ENCODE data around the gene SSMEM1.
A peak's percentile ranks its signal among the peaks of the same experiment; 100 is the strongest.

Gene SSMEM1

DNA sequence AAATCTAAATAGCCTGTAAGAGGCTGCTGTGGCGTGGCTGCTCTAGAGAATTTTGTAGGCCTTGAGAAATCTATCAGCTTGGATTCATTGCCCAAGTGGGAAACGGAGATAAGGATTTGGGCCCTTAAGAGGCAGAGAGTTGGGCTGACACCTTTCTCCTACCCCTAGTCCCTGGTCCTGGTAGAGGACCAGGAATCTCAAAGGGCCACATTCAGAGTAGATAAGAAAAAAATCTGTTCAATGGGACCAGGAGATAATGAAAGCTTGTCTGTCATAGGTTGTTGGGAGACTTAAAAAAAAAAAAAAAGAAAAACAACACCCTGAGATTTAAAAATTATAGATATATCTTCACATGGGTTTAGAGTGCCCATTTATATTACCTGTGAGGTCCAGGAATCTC is 20.3 kb upstream of the SSMEM1 start:
- Histone ChIP-seq H3K9me3 (ENCODE audit: control insufficient read depth in 2 of 2, low read length in 2 of 2) (no peaks in the 10 kb centered on the region), H3K4me1 (ENCODE audit: control insufficient read depth, insufficient read depth, low read length) (no peaks in the 10 kb centered on the region), H3K36me3 (ENCODE audit: control insufficient read depth in 2 of 2, insufficient read depth in 2 of 2, low read length in 2 of 2) (peaks cover 7 to 27% of the 10 kb centered on the region in 2 donors), H3K9ac (ENCODE audit: low read length in 2 of 2) (no peak overlapping the region), H3K4me3 (ENCODE audit: low read length in 2 of 2) (no peak overlapping the region), H3K27me3 (ENCODE audit: control insufficient read depth in 1 of 2, insufficient read depth in 2 of 2, low read length in 2 of 2) (no peaks in the 10 kb centered on the region), H3K27ac (ENCODE audit: low read length) (no peak overlapping the region)

DNA sequence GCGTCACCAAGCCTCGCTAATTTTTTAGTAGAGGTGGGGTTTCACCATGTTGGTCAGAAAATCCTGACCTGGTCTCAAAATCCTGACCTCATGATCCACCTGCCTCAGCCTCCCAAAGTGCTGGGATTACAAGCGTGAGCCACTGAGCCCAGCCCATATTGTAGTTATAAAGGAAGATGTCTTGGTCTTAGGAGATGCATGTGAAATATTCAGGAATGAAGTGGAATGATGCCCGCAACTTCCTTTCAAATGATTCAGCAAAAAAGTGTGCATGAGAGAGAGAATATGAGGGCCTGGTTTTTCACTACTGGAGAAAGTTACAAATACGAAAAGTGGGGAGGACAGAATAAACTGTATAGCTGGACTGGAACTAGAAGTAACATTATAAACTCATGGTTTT is 18.3 kb upstream of the SSMEM1 start:
- H3K27me3 ChIP-seq (ENCODE audit: control insufficient read depth in 1 of 2, insufficient read depth in 2 of 2, low read length in 2 of 2) = no peaks in the 10 kb centered on the region
- no peak overlapping the region for H3K4me3 ChIP-seq (ENCODE audit: low read length in 2 of 2)
- H3K4me1 ChIP-seq (ENCODE audit: control insufficient read depth, insufficient read depth, low read length) = no peaks in the 10 kb centered on the region
- H3K27ac ChIP-seq (ENCODE audit: low read length) = no peak overlapping the region
- no peaks in the 10 kb centered on the region for H3K9me3 ChIP-seq (ENCODE audit: control insufficient read depth in 2 of 2, low read length in 2 of 2)
- H3K36me3 ChIP-seq (ENCODE audit: control insufficient read depth in 2 of 2, insufficient read depth in 2 of 2, low read length in 2 of 2) = peaks cover 5 to 19% of the 10 kb centered on the region in 2 donors
- no peak overlapping the region for H3K9ac ChIP-seq (ENCODE audit: low read length in 2 of 2)

DNA sequence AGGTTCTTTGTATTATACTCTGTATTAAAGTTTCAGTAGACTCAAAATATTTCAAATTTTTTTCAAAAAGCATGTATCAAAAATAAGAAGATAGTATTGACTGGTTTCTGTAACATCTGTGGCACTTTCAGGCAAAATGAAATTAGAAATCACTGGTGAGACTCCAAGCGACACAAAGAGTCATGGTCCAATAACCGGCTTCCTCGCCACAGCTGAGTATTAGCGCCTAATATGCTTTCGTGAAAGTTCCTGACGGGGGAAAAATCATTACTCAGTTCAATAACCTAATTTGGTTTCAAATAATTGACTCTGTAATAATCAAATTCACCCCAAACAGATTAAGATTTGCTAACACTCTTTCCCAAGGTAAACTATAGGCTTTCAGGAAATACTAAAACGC is 15.9 kb upstream of the SSMEM1 start:
- H3K36me3 ChIP-seq (ENCODE audit: control insufficient read depth in 2 of 2, insufficient read depth in 2 of 2, low read length in 2 of 2) = peaks cover 8 to 16% of the 10 kb centered on the region in 2 donors
- no peaks in the 10 kb centered on the region for H3K4me1 ChIP-seq (ENCODE audit: control insufficient read depth, insufficient read depth, low read length)
- H3K27me3 ChIP-seq (ENCODE audit: control insufficient read depth in 1 of 2, insufficient read depth in 2 of 2, low read length in 2 of 2) = no peaks in the 10 kb centered on the region
- H3K27ac ChIP-seq (ENCODE audit: low read length) = no peak overlapping the region
- H3K4me3 ChIP-seq (ENCODE audit: low read length in 2 of 2) = no peak overlapping the region
- H3K9me3 ChIP-seq (ENCODE audit: control insufficient read depth in 2 of 2, low read length in 2 of 2) = no peaks in the 10 kb centered on the region
- H3K9ac ChIP-seq (ENCODE audit: low read length in 2 of 2) = no peak overlapping the region

DNA sequence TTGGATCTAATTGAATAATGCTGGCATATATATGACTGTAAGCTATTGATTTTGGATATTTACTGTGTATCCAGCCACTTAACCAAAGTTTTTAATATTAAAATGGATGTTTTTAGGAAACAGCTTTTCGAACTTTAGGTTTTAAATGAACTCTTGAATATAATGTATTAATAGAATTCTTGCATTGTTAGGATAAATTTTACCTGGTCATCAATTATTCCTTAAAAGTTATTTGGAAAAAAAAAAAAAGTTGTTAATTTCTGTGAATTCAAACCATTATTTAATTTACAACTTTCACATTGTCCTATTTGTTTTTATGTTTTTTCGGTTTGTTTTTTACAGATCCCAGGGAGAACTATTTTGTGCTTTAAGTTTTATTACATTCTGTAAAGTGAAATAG is 12.3 kb upstream of the SSMEM1 start:
- H3K36me3 ChIP-seq (ENCODE audit: control insufficient read depth in 2 of 2, insufficient read depth in 2 of 2, low read length in 2 of 2) = peaks cover 15% of the 10 kb centered on the region in 2 donors
- H3K9ac ChIP-seq (ENCODE audit: low read length in 2 of 2) = no peak overlapping the region
- H3K9me3 ChIP-seq (ENCODE audit: control insufficient read depth in 2 of 2, low read length in 2 of 2) = no peaks in the 10 kb centered on the region
- no peaks in the 10 kb centered on the region for H3K4me1 ChIP-seq (ENCODE audit: control insufficient read depth, insufficient read depth, low read length)
- H3K4me3 ChIP-seq (ENCODE audit: low read length in 2 of 2) = no peak overlapping the region
- no peak overlapping the region for H3K27ac ChIP-seq (ENCODE audit: low read length)
- no peaks in the 10 kb centered on the region for H3K27me3 ChIP-seq (ENCODE audit: control insufficient read depth in 1 of 2, insufficient read depth in 2 of 2, low read length in 2 of 2)

DNA sequence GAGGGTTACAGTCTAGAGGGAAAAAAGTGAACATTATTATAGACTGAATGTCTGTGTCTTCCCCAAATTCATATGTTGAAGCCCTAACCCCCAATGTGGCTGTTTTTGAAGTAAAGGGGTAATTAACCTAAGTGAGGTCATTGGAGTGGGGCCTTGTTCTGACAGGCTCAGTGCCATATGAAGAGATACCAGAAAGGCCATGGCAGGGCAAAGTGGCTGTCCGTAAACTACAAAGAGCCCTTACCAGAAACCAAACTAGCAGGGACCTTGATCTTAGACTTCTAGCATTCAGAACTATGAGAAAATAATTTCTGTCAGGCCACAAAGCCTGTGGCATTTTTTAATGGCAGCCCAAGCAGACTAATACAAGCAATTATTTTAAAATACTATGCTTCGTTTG is 11.2 kb upstream of the SSMEM1 start:
- H3K27ac ChIP-seq (ENCODE audit: low read length) = no peak overlapping the region
- H3K4me3 ChIP-seq (ENCODE audit: low read length in 2 of 2) = no peak overlapping the region
- H3K27me3 ChIP-seq (ENCODE audit: control insufficient read depth in 1 of 2, insufficient read depth in 2 of 2, low read length in 2 of 2) = no peaks in the 10 kb centered on the region
- H3K9me3 ChIP-seq (ENCODE audit: control insufficient read depth in 2 of 2, low read length in 2 of 2) = no peaks in the 10 kb centered on the region
- H3K9ac ChIP-seq (ENCODE audit: low read length in 2 of 2) = no peak overlapping the region
- H3K36me3 ChIP-seq (ENCODE audit: control insufficient read depth in 2 of 2, insufficient read depth in 2 of 2, low read length in 2 of 2) = peaks cover 15 to 18% of the 10 kb centered on the region in 2 donors
- no peaks in the 10 kb centered on the region for H3K4me1 ChIP-seq (ENCODE audit: control insufficient read depth, insufficient read depth, low read length)

DNA sequence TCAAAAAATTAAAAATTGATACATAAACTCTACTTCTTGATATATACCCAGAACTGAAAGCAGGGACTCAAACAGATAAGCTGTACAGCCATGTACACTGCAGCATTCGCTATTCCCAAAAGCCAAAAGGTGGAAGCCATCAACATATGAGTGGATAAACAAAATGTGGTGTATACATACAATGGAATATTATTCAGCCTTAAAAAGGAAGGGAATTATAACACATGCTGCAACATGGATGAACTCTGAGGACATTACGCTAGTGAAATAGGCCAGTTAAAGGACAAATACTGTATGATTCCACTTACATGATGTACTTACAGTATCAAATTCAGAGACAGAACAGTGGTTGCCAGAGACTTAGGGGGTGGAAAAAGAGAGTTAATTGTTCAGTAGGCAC is 10.6 kb upstream of the SSMEM1 start:
- Histone ChIP-seq H3K27ac (ENCODE audit: low read length) (no peak overlapping the region), H3K36me3 (ENCODE audit: control insufficient read depth in 2 of 2, insufficient read depth in 2 of 2, low read length in 2 of 2) (peaks cover 17% of the 10 kb centered on the region in 2 donors), H3K9me3 (ENCODE audit: control insufficient read depth in 2 of 2, low read length in 2 of 2) (no peaks in the 10 kb centered on the region), H3K9ac (ENCODE audit: low read length in 2 of 2) (no peak overlapping the region), H3K4me1 (ENCODE audit: control insufficient read depth, insufficient read depth, low read length) (no peaks in the 10 kb centered on the region), H3K27me3 (ENCODE audit: control insufficient read depth in 1 of 2, insufficient read depth in 2 of 2, low read length in 2 of 2) (no peaks in the 10 kb centered on the region), H3K4me3 (ENCODE audit: low read length in 2 of 2) (no peak overlapping the region)

DNA sequence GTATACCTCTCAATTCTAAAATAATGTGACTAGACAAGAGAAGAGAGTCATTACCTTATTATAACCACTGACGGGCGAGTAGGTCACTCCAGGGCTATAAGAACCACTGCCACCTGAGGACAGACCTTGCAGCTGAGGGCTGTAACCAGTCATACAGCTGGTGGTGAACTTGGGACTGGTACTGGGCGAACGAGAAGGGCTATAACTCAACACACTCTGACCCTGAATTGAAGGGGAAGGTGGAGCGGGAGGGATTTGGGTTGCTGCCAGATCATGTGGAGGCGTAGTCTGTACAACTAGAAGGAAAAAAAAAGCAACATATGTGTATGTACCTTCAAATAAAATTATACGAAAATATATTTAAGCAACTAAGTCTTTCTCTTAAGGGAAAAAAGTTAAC is 5.9 kb upstream of the SSMEM1 start:
- Histone ChIP-seq H3K36me3 (ENCODE audit: control insufficient read depth in 2 of 2, insufficient read depth in 2 of 2, low read length in 2 of 2) (peaks cover 9 to 23% of the 10 kb centered on the region in 2 donors), H3K4me3 (ENCODE audit: low read length in 2 of 2) (no peak overlapping the region), H3K27ac (ENCODE audit: low read length) (no peak overlapping the region), H3K27me3 (ENCODE audit: control insufficient read depth in 1 of 2, insufficient read depth in 2 of 2, low read length in 2 of 2) (no peaks in the 10 kb centered on the region), H3K4me1 (ENCODE audit: control insufficient read depth, insufficient read depth, low read length) (peaks cover 4% of the 10 kb centered on the region), H3K9me3 (ENCODE audit: control insufficient read depth in 2 of 2, low read length in 2 of 2) (no peaks in the 10 kb centered on the region), H3K9ac (ENCODE audit: low read length in 2 of 2) (no peak overlapping the region)

DNA sequence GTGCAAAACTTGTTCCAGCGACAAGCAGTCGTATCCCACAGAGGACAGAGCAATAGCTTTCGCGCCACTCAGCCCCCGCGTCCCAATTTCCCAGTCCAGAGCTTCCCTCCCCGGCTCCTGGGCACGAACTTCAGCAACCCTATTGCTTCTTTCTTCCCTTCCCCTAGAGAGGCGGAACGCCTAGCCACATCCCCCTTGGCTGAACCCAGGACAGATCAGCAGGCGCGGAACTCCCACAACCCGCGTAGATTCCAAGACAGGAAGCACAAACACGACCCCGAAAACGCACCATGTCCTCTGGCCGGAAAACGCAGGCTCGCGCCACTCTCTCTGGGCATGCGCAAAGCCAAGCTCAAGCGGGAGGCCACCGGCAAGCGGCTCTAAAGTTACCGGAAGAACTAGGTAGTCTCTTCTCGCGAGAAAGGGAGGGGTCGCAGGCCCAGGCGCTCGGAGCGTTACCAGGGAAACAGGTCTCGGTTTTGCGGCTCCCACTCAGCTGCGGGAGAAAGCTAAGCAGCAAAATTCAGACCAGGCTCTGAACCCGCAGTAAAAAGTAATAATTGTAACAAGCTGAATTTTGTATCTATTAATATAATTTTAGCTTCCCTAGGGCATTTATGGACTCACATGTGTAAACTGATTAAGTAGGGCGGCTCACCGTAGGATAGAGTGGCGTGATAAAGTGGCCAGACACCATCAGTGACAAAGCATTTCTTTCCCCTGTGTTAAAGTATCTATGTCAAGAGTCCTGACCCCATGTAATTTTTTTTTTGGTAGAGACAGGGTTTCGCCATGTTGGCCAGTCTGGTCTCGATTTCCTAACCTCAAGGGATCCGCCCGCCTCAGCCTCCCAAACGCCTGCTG is 2.3 kb upstream of the SSMEM1 start, which contains the start of gene TMEM209:
TSS of gene TMEM209 (minus strand) at position 323 of the 864 bp plus-strand sequence. CDS start at position 292, 31 bp downstream.
- Histone ChIP-seq H3K27me3 (ENCODE audit: control insufficient read depth in 1 of 2, insufficient read depth in 2 of 2, low read length in 2 of 2) (no peaks in the 10 kb centered on the region), H3K27ac (ENCODE audit: low read length) (peak within 1 kb of the TSS; percentile 89), H3K9me3 (ENCODE audit: control insufficient read depth in 2 of 2, low read length in 2 of 2) (no peaks in the 10 kb centered on the region), H3K4me3 (ENCODE audit: low read length in 2 of 2) (peak within 1 kb of the TSS; percentile 91 to 96), H3K36me3 (ENCODE audit: control insufficient read depth in 2 of 2, insufficient read depth in 2 of 2, low read length in 2 of 2) (peaks cover 2 to 15% of the 10 kb centered on the region in 2 donors), H3K4me1 (ENCODE audit: control insufficient read depth, insufficient read depth, low read length) (peaks cover 4% of the 10 kb centered on the region), H3K9ac (ENCODE audit: low read length in 2 of 2) (peak within 1 kb of the TSS; percentile 90 to 98)

DNA sequence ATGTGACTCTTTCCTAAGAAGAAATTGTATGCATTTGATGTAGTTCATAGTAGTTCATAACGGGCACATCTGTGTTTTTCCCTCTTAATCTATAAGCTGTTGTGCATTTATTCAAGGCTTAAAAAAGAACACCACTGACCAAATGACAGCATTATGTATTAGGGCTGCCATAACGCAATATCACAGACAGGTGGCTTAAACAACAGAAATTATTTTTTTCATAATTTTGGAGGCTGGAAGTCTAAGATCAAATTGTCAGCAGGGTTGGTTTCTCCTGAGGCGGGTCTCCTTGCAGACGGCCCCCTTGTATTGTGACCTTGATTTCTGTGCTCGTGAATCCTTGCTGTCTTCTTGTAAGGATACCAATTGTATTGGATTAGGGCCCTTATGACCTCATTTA is 627 bp upstream of the SSMEM1 start:
- H3K9ac ChIP-seq (ENCODE audit: low read length in 2 of 2) = no peak overlapping the region
- H3K36me3 ChIP-seq (ENCODE audit: control insufficient read depth in 2 of 2, insufficient read depth in 2 of 2, low read length in 2 of 2) = peaks cover 0 to 8% of the 10 kb centered on the region in 2 donors
- H3K4me1 ChIP-seq (ENCODE audit: control insufficient read depth, insufficient read depth, low read length) = peaks cover 4% of the 10 kb centered on the region
- no peaks in the 10 kb centered on the region for H3K27me3 ChIP-seq (ENCODE audit: control insufficient read depth in 1 of 2, insufficient read depth in 2 of 2, low read length in 2 of 2)
- H3K4me3 ChIP-seq (ENCODE audit: low read length in 2 of 2) = no peak overlapping the region
- H3K27ac ChIP-seq (ENCODE audit: low read length) = no peak overlapping the region
- no peaks in the 10 kb centered on the region for H3K9me3 ChIP-seq (ENCODE audit: control insufficient read depth in 2 of 2, low read length in 2 of 2)

DNA sequence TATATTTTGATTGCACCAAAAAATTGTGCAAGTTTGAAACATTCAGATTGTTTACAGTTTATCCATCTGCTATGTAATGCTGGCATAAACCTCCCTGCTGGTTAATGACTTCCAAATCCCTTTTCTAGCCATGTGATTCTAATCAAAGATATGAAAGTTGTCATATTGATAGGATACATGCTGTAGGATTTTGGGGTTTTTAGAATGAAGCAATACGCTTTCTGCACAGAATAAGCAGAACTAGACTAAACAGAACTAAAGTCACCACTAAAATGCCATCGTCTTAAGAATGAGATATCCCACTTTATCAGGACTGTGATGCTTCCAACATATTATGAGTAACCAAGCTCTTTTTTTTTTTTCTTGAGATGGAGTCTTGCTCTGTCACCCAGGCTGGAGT is 856 bp downstream of the SSMEM1 start:
- H3K4me1 ChIP-seq (ENCODE audit: control insufficient read depth, insufficient read depth, low read length) = peaks cover 4% of the 10 kb centered on the region

More for the DNA sequence above, 856 bp downstream of the SSMEM1 start:
- Histone ChIP-seq H3K36me3 (ENCODE audit: control insufficient read depth in 2 of 2, insufficient read depth in 2 of 2, low read length in 2 of 2) (no peaks in the 10 kb centered on the region), H3K9me3 (ENCODE audit: control insufficient read depth in 2 of 2, low read length in 2 of 2) (no peaks in the 10 kb centered on the region), H3K27me3 (ENCODE audit: control insufficient read depth in 1 of 2, insufficient read depth in 2 of 2, low read length in 2 of 2) (no peaks in the 10 kb centered on the region), H3K4me3 (ENCODE audit: low read length in 2 of 2) (no peak overlapping the region), H3K9ac (ENCODE audit: low read length in 2 of 2) (no peak overlapping the region), H3K27ac (ENCODE audit: low read length) (no peak overlapping the region)
